Measurements from ENCODE around the gene NDUFB5.

- TF ChIP-seq, protein P1, sequence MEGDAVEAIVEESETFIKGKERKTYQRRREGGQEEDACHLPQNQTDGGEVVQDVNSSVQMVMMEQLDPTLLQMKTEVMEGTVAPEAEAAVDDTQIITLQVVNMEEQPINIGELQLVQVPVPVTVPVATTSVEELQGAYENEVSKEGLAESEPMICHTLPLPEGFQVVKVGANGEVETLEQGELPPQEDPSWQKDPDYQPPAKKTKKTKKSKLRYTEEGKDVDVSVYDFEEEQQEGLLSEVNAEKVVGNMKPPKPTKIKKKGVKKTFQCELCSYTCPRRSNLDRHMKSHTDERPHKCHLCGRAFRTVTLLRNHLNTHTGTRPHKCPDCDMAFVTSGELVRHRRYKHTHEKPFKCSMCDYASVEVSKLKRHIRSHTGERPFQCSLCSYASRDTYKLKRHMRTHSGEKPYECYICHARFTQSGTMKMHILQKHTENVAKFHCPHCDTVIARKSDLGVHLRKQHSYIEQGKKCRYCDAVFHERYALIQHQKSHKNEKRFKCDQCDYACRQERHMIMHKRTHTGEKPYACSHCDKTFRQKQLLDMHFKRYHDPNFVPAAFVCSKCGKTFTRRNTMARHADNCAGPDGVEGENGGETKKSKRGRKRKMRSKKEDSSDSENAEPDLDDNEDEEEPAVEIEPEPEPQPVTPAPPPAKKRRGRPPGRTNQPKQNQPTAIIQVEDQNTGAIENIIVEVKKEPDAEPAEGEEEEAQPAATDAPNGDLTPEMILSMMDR (IDR thresholded peaks at IDR 0.05): no peak
- no peak for TF ChIP-seq POLR2A (IDR thresholded peaks at IDR 0.05)
Observed at GRCh38 chr3:179603321-179603720, 1.3 kb upstream of the NDUFB5 start.

Measured in adrenal gland (tissue), 5 donors.